Choroid plexus epithelial cell (primary cell): ENCODE measurements around the gene MTA1.

Source experiments
- DNase-seq: peaks from one replicate; pipeline ENCODE4 v3.0.0-alpha.2; 2010; ENCODE audit warnings: low read depth
- H3K4me3 ChIP-seq: 2 replicates; pipeline ENCODE4 v1.5.1; 2011; ENCODE audit warnings: low read depth, mild to moderate bottlenecking, control low read depth, low read length, moderate library complexity
- CTCF ChIP-seq: conservative IDR thresholded peaks from 2 replicates; pipeline ENCODE4 v1.5.1; 2011; ENCODE audit warnings: low read depth, mild to moderate bottlenecking, control low read depth, inconsistent platforms, low read length, moderate library complexity

MTA1 gene

GRCh38 chr14:105392131-105393090, 27.2 kb upstream of the MTA1 start:
- no peak for TF ChIP-seq CTCF
- no peak for DNase-seq

GRCh38 chr14:105393151-105393550, 26.5 kb upstream of the MTA1 start:
- TF ChIP-seq CTCF: no peak
- no peak for DNase-seq
- H3K4me3 ChIP-seq: no peak overlapping the region

More at GRCh38 chr14:105392131-105393090, 27.2 kb upstream of the MTA1 start:
- no peak overlapping the region for H3K4me3 ChIP-seq

GRCh38 chr14:105394714-105395537, 24.7 kb upstream of the MTA1 start:
- TF ChIP-seq CTCF: no peak
- no peak overlapping the region for H3K4me3 ChIP-seq
- no peak for DNase-seq

GRCh38 chr14:105395538-105395854, 24.1 kb upstream of the MTA1 start:
- no peak for DNase-seq
- TF ChIP-seq CTCF: no peak
- H3K4me3 ChIP-seq: no peak overlapping the region

- peak overlapping the region; percentile 73 for H3K4me3 ChIP-seq
- TF ChIP-seq CTCF: no peak
- DNase-seq: no peak
Observed at GRCh38 chr14:105397350-105397931, 22.2 kb upstream of the MTA1 start.

DNA sequence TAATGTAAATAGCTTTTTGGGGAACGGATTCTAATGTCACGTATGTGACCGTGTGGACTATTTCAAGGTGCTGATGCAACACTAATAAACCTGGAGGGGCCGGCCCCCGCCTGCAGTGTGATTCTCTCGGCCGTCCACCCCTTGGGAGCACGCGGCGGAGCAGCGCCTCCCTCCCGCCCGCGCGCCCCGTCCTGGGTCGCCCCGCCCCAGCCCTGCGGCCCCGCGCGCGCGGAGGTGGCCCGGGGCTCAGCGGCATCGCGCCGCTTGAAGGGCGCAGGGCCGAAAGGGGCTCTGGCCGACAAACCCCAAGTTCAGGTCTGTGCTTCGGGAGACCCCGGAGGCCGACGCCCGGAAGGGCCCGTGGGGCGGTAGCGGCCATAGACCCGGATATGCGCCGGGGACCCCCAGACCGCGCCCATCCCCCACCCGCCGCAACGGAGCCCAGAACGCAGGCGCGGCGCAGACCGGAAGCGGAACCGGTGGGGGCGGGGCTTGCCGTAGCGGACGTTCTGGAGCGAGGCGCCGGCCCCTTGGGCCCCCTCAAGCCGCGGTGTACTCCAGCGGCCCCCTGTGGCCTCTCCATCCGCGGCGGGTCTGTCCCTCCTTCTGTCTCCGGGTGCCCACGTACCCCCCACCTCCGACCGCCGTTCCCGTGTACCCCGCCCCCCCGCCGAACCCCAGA, 21.4 kb upstream of the MTA1 start, which contains the start of gene TEX22:
TSS of gene TEX22 (plus strand) at position 495 of the 682 bp plus-strand sequence. CDS start 803 bp downstream, outside the sequence.
- H3K4me3 ChIP-seq: peak within 1 kb of the TSS; percentile 73
- TF ChIP-seq CTCF: no peak
- peak; percentile 80 for DNase-seq
